ENCODE measurements around the gene OCIAD2.

DNA sequence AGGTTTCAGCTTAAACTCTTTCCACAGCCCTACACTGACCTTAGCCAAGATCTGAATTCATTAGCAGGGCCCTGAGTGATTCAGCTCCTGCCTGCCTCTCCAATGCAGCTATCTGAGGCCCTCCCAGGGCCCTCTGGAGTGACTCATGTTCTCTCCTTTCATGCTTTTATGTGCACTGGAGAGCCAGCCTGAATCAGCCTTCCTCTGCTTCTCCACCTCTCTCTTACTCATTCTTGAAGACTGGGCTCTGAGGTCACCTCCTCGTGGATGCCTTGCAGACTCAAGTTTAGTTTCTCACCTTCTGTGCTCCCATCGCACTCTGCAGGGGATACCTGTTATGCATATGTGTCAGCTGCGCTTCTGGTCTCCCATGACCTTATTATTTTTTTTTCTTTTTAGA, 3.1 kb upstream of the OCIAD2 start:
- TF ChIP-seq, protein P1, sequence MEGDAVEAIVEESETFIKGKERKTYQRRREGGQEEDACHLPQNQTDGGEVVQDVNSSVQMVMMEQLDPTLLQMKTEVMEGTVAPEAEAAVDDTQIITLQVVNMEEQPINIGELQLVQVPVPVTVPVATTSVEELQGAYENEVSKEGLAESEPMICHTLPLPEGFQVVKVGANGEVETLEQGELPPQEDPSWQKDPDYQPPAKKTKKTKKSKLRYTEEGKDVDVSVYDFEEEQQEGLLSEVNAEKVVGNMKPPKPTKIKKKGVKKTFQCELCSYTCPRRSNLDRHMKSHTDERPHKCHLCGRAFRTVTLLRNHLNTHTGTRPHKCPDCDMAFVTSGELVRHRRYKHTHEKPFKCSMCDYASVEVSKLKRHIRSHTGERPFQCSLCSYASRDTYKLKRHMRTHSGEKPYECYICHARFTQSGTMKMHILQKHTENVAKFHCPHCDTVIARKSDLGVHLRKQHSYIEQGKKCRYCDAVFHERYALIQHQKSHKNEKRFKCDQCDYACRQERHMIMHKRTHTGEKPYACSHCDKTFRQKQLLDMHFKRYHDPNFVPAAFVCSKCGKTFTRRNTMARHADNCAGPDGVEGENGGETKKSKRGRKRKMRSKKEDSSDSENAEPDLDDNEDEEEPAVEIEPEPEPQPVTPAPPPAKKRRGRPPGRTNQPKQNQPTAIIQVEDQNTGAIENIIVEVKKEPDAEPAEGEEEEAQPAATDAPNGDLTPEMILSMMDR (IDR thresholded peaks at IDR 0.05; ENCODE audit: insufficient read depth, low read length, poor library complexity, severe bottlenecking): no peak
- TF ChIP-seq EZH2phosphoT487 (conservative IDR thresholded peaks at IDR 0.05; ENCODE audit: low read length): no peak

Data from SU-DHL-6 (cell line).